ENCODE data around the gene IRGC.

Gene IRGC

DNA sequence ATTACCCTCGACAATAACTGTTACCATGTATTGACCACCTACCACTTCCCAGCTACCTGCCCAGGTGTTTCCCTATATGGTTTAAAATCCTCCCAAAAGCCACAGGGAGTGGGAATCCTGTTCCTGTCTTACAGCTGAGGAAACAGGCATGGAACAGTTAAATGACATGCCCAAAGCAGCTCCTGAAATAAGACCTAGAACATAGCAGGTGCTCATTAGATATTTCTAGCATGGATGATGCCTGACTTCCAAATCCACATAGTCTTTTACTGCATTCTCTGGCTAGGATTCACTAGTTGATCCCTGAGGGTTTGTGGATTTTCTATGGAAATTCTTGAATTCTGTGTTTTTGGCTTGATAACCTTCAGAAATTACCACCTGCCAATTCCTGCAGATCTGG, 51.9 kb downstream of the IRGC start:
- TF ChIP-seq, protein P1, sequence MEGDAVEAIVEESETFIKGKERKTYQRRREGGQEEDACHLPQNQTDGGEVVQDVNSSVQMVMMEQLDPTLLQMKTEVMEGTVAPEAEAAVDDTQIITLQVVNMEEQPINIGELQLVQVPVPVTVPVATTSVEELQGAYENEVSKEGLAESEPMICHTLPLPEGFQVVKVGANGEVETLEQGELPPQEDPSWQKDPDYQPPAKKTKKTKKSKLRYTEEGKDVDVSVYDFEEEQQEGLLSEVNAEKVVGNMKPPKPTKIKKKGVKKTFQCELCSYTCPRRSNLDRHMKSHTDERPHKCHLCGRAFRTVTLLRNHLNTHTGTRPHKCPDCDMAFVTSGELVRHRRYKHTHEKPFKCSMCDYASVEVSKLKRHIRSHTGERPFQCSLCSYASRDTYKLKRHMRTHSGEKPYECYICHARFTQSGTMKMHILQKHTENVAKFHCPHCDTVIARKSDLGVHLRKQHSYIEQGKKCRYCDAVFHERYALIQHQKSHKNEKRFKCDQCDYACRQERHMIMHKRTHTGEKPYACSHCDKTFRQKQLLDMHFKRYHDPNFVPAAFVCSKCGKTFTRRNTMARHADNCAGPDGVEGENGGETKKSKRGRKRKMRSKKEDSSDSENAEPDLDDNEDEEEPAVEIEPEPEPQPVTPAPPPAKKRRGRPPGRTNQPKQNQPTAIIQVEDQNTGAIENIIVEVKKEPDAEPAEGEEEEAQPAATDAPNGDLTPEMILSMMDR (conservative IDR thresholded peaks at IDR 0.05; ENCODE audit: low read depth, low read length), result no peak
- H3K4me3 ChIP-seq (ENCODE audit: low read depth, low read length), result no peak overlapping the region
- DNase-seq (ENCODE audit: low read depth), result no peak

DNA sequence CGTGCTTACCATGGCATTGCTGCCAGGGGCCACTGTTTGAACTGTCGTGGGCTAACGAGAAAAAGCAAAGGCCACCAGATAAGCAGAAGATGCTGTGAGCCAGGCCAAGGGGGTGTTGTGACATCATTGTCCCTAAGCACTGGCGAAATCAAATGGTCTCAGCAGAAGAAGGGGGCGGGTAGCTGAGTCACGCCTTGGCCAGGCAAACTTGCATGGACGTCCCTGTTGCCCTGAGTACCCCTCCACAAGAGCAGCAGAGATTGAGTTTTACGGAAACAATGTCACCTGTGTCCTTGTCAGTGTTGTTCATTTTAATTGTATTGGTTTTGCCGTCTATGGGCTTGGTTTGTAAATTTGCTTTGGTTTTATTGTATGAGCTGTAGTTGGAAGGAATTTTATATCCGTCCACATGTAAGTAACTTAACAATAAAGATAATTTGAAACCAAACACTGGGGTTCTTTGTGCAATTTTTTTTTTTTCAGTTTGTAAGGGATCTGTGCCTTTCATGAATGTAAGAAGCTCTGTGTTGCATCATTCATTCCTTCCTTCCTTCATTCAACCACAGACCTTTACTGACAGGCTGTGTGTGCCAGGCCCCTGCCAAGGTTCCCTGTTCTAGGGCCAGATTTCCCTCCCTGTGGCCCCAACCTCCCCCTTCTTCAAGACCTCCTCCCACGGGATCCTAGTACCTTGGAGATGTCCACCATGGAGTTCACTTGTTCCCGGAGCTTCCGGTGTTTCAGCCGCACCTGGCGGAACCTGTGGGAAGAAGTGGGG, 52.6 kb downstream of the IRGC start:
- H3K4me3 ChIP-seq (ENCODE audit: low read depth, low read length), result no peak overlapping the region
- no peak for DNase-seq (ENCODE audit: low read depth)
- TF ChIP-seq, protein P1 (conservative IDR thresholded peaks at IDR 0.05; ENCODE audit: low read depth, low read length), result no peak

DNA sequence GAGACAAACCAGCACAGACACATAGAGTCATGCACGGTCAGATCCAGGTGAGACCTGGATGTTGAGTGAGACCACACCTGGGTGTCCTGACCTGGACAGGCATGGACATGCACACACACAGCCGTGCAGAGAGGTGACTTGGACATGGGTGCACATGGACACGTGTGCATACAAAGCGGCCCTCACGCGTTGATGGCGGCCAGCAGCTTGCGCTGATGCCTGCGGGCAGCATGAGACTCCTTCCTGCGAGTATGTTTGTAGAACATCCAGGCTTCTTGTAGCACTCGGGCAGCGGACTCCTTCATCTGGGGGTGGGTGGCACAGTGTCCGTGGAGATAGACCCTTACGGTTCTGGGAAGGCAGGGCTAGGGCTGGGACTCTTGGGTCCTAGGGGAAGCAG, 53.4 kb downstream of the IRGC start:
- TF ChIP-seq, protein P1 (conservative IDR thresholded peaks at IDR 0.05; ENCODE audit: low read depth, low read length), result no peak
- DNase-seq (ENCODE audit: low read depth), result no peak
- no peak overlapping the region for H3K4me3 ChIP-seq (ENCODE audit: low read depth, low read length)

Data from choroid plexus epithelial cell (primary cell).